Fibroblast of skin of left quadriceps (primary cell): ENCODE data around the gene MYBPH.

Source experiments
- DNase-seq, 2 experiments: peaks; one replicate each; pipeline ENCODE4 v3.0.0-alpha.2; 2013; ENCODE audit warnings: low read depth in 2 of 2

The MYBPH gene

DNA sequence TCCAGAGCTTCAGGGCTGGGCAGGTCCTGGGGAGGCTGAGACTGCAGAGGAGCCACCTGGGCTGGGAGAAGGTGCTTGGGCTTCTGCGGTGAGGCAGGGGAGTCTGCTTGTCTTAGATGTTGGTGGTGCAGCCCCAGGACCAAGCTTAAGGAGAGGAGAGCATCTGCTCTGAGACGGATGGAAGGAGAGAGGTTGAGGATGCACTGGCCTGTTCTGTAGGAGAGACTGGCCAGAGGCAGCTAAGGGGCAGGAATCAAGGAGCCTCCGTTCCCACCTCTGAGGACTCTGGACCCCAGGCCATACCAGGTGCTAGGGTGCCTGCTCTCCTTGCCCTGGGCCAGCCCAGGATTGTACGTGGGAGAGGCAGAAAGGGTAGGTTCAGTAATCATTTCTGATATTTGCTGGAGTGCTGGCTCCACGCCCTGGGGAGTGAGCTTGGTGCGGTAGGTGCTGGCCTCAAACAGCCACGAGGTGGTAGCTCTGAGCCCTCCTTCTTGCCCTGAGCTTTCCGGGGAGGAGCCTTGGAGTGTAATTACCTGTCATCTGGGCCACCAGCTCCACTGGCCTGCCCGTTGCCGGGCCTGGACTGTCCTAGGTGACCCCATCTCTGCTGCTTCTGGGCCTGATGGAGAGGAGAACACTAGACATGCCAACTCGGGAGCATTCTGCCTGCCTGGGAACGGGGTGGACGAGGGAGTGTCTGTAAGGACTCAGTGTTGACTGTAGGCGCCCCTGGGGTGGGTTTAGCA, 9.3 kb downstream of the MYBPH start:
- no peak for DNase-seq

DNA sequence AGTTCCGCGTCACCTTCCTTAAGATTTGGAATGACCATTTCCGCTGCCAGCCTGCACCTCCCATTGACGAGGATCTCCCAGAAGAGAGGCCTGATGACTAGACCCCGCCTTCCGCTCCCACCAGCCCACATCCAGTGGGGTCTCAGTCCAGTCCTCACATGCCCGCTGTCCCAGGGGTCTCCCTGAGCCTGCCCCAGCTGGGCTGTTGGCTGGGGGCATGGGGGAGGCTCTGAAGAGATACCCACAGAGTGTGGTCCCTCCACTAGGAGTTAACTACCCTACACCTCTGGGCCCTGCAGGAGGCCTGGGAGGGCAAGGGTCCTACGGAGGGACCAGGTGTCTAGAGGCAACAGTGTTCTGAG, 9.8 kb downstream of the MYBPH start:
- DNase-seq: no peak

DNA sequence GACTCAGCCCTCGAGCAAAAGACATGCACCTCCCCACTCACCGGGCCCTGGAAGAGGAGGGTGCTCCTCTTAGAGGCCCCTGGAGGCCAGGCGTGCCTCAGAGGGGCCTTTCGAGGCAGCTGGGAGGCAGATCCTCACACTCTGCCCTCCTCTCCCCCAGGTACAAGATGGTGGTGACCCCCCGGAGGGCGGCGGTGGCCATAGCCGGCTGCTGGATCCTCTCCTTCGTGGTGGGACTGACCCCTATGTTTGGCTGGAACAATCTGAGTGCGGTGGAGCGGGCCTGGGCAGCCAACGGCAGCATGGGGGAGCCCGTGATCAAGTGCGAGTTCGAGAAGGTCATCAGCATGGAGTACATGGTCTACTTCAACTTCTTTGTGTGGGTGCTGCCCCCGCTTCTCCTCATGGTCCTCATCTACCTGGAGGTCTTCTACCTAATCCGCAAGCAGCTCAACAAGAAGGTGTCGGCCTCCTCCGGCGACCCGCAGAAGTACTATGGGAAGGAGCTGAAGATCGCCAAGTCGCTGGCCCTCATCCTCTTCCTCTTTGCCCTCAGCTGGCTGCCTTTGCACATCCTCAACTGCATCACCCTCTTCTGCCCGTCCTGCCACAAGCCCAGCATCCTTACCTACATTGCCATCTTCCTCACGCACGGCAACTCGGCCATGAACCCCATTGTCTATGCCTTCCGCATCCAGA, 10.4 kb downstream of the MYBPH start:
- DNase-seq: no peak

DNA sequence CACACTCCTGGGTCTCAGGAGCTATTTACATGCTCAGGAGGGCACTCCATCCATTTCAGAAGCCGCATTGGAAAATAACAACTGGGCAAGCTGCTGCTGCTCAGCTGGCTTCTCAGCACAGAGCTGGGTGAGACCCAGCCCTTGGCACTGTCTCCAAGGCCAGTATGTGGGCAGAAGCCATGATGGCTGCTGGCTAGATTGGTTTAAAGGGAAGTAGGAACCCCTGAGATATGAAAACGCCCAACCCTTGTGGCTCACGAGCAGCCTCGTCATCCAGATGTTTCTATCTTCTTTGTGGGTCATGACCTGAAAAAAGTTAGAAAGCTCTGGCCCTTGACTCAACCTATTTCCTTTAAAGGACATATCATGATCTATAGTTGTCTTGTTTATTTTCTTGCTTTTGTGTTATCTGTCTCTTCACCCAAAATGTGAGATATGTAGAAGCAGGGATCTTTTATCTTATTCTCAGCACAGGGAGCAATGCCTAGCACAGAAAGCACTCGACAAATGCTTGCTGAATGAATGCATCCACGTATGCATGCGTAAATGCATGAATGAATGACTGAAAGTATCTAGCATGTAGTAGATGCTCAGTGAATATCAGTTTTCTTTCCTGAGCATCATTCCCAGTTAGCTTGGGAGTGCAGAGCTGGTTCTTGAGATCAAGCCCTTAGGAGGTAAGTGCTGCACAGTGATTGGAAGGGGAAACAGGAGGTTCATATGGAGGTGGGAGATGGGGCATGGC, 11.6 kb downstream of the MYBPH start:
- DNase-seq: no peak

- no peak for DNase-seq
These were observed 13.2 kb downstream of the MYBPH start for GRCh38 chr1:203162403-203162802.

DNA sequence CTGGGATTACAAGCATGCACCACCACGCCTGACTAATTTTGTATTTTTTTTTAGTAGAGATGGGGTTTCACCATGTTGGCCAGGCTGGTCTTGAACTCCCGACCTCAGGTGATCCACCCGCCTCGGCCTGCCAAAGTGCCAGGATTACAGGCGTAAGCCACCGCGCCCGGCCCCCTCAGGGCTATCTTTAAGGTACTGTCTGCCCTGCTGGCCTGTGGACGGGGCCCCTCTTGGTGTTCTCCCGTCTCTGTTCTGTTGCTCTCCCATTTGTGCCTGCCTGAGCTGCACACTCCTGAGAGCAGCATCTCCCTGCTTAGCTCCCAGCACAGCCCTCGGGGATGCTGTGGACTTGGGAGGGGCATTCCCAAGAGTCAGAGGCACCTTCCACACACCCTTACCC, 13.9 kb downstream of the MYBPH start:
- no peak for DNase-seq

DNA sequence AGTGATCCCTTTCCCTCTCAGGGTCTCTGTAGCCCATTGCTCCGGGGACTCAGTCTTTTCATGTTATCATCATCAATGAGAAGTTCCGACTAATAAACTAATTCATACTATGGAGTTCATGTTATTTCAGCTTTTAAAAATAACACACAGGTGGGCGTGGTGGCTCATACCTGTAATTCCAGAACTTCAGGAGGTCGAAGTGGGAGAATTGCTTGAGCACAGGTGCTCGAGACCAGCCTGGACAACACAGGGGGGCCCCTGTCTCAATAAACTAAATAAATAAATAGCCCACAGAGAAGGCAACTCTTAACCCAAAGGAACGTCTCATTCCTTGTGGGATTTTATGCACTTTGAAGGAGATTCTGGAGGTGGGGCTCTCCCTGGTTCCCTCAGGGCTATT, 14.5 kb downstream of the MYBPH start:
- DNase-seq: no peak

DNA sequence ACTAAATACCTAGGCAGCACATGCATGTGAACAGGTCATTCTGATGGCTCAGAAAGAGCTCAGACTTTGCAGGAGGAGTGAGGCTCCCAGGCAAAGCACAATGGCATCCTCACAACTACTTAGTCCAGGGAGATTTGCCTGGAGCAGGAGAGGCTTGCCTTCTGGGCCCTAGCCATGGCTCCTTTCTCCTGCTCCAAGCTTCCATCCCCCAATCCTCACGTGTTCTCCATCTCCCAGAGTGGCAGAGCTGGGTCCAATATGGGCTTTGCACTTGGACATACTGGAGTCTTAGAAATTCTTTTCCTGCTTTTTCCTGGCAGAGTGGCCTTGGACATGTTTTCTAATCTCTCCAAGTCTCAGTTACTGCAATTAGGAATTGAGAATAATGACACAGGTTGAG, 15.8 kb downstream of the MYBPH start:
- no peak for DNase-seq

DNA sequence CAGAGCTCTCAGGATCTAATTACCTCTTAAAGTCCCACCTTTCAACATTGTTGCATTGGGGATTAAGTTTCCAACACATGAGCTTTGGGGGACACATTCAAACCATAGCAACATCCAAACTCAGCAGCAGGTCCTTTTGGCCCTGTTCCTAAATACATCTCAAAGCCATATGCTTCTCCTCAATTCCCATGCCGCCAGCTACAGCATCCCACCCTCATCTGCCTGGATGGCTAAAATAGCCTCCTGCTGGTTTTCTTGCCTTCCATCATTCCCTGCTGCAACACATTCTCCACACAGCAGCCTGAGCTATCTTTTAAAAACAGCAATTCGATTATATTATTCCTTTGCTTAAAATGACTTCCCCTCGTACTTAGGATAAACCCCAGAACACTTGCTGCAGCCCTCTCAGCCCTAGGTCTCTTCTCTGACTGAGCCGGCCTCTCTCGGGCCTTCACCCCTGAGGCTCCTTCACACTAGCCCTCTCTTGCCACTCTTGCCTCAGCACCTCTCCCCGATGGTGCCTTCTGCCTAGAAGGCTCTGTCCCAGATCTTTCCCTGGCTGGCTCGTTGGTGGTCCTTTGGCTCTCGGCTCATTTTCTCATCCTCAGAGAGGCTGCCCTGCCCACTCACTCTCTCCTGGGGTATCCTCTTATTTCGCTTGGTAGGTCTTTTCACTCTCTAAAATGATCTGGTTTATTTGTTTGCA, 16.5 kb downstream of the MYBPH start:
- no peak for DNase-seq

- DNase-seq: no peak
These were observed 17.2 kb downstream of the MYBPH start for GRCh38 chr1:203158423-203158822.

GRCh38 chr1:203156280-203156679, 19.3 kb downstream of the MYBPH start:
- DNase-seq: no peak

DNA sequence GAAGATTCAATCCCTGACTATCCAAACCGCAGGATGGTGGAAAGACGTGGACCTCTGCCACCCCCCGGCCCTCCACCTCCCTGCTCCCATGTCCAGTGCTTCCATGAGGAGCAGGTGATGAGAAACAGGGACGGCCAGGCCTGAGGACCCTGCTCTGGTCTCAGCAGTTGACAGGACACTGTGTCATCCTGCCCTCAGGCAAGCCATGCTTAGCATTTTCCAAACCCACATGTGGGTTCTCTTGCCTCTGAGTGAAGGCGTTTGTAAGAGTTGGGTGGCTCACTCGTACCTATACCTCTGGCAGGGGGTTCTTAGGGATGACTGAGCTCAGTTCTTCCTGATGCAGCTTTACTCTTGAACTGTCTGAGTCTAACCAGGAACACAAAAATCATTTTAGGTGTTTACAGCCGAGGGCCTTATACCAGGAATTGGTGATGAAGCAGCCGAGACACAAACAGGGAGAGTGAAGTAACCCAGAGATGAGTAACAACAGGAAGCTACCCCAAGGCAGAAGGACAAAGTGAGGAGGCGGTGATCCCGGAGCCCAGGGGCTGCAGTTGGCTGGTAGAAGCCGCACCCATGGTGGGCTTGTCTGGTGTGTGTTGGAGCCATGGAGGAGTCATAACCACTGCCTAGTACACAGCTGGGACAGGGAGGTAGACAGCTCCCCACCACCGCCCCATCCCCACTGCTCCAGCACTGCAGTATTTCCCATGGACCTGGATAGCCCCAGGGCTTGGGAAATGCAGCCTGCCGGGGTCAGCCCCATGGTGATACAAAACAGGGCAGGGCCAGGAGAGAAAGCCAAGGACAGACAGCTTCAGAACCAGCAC, 21.4 kb downstream of the MYBPH start:
- no peak for DNase-seq

DNA sequence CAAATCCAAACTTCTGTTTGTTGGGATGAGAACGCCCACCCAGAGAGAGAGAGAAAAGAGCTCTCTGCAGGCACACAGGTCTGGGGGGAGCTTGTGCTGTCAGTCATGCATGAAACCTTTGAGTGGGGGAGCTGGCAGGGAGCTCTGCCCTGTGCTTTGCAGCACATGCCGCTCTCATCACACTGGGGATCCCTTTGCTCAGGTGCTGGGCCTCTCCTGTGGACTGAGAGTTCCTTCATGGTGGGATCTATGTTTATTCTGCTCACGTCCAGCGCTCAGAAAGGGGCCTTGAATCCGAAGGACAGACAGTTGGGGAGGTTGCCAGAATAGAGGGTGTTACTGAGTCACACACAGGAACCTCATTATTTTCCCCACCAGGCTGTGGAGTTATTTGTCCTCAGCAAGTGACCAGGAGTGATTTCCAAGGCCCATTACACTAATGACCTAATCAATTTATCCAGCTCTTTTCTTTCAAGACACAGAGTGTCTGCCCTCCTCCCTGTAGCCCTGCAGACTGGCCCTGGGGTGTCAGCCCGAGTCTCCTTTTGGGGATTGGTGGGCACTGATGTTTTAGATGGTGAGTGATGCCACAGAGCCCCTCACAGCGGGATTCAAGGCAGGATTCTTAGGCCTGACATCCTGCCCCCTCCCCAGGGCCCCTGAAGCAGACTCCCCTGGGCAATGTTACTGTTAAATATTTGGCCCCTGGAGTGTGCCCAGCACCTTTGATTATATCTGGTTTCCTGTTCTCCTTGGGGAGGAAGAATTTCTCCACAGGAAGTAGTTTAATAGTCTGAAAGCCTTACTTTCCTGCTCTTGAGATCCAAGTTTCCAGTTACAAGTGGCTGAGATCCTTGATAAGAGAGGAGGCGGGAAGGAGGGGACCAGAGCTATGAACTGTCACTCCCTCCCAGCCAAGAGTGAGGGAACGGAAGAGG, 22.3 kb downstream of the MYBPH start:
- no peak for DNase-seq

DNA sequence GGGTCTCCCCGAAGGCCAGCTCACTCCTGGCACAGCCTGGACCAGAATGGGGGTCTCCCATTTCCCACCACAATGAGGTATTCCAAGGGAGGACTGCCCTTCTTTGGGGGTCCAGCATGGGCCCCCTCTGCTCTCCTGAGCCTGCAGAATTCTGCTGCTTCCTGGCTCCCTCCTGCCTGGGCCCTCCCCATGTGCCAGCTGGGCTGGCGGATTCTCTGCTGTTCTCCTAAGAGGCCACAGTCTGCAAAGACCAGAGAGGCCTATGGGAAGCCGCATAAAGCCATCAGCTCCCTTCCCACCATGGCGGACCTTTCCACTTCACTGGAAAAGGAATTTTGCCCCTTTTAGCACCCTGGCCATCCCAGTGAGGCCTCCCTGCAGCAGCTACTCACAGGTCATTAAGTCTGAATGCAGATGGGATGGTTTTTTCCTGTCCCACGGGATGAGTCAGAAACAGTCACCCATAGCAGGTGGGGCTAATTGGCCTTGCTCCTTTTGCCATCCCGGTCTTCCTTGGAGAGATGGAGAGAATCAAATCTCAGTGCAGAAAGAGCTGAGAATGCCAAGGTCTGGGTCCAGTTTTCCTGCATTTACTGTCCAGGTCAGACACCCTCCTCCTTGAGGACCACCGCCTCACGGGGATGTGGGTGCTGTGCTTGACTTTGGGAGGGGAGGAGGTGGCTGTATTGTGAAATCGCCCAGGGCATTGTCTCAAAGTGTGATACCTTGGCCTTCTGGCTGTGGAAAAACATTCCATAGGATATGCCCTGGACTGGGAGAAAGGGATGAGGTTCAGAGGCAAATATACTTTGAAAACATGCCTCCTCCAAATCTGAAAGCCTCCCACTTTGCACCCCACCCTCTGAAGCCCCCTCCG, 23.2 kb downstream of the MYBPH start:
- DNase-seq: no peak

- no peak for DNase-seq
These were observed 24.1 kb downstream of the MYBPH start for GRCh38 chr1:203151362-203152157.

DNA sequence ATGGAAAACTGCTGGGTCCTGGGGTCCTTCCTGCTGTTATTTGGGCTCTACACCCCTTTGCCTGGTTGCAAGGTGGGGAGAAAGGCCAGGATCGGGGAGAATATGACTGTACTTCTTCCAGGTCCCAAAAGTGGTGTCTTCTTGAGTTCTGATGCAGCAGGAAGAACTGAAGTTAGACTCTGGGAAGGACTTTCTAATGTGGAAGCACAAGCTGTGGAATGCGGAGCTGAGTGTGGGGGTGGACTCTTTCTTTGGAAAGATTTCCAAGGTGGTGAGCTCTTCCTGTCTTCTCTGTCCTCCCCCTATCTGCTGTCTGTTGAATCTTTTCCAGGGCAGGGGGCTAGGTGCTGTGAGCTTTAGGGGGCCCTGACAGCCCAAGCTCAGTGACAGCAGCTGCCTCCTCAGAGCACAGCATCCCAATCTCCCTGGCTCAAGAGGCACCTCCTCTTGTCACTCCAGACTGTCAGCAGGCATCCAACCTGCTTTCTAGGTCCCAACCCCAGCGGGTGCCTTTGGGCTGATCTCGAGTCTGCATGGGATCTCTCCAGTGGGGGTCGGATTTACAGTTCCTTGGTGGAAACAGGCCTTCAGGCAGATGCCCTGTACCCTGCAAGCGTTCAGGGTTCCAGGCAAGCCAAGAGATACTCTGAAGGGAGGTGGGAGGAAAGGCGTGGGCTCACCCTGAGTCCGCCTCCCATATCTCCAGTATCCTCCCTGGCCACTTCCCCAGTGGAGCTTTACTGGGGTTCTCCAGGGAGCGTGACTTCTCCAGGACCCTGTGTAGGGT, 24.9 kb downstream of the MYBPH start:
- no peak for DNase-seq

GRCh38 chr1:203149188-203149840, 26.3 kb downstream of the MYBPH start:
- DNase-seq: no peak
